Measurements from ENCODE around the gene ZNF407. TPM values are rescaled to one million over a fixed set of nuclear protein-coding genes. Genes with fewer than 3 reads are reported as not detected.

Gene ZNF407
- total RNA-seq, 6 experiments from 2014 or later = 4.3 to 8.0 (median 5.7) TPM

- Histone ChIP-seq H3K9me3 (no peaks in the 10 kb centered on the region), H3K27ac (no peak overlapping the region), H3K4me1 (peaks cover 0 to 3% (median 0%) of the 10 kb centered on the region in 4 donors), H3K36me3 (no peaks in the 10 kb centered on the region), H3K4me3 (no peak overlapping the region), H3K27me3 (no peaks in the 10 kb centered on the region)
- no peak for TF ChIP-seq CTCF (IDR thresholded peaks at IDR 0.05)
- TF ChIP-seq POLR2A (IDR thresholded peaks at IDR 0.05) = no peak
- DNase-seq = no peak
- 93% methylated on average over 1 of the region's 1 CpG for WGBS (ENCODE audit: insufficient coverage, low coverage, low lambda C conversion rate, missing lambda C conversion rate)
- no peak for ATAC-seq
- intact Hi-C loops (cut with DNase I) = no loop called here
Measured at GRCh38 chr18:74832999-74833398, 235.3 kb downstream of the ZNF407 start.

- peaks cover 0 to 3% (median 0%) of the 10 kb centered on the region in 4 donors for H3K4me1 ChIP-seq
- no peak overlapping the region for H3K27ac ChIP-seq
- intact Hi-C loops (cut with DNase I) = no loop called here
- WGBS (ENCODE audit: insufficient coverage, low coverage, low lambda C conversion rate, missing lambda C conversion rate) = 67% methylated on average over 7 of the region's 9 CpGs
- DNase-seq (no peak), ATAC-seq (peak; percentile 70 to 84 (median 72))
- H3K4me3 ChIP-seq = no peak overlapping the region
- TF ChIP-seq CTCF (IDR thresholded peaks at IDR 0.05) = no peak
- no peak for TF ChIP-seq POLR2A (IDR thresholded peaks at IDR 0.05)
- H3K36me3 ChIP-seq = no peaks in the 10 kb centered on the region
- H3K27me3 ChIP-seq = no peaks in the 10 kb centered on the region
- H3K9me3 ChIP-seq = no peaks in the 10 kb centered on the region
Measured at GRCh38 chr18:74834424-74835309, 237.0 kb downstream of the ZNF407 start.

- TF ChIP-seq POLR2A (IDR thresholded peaks at IDR 0.05) (no peak), CTCF (IDR thresholded peaks at IDR 0.05) (no peak)
- no peaks in the 10 kb centered on the region for H3K36me3 ChIP-seq
- WGBS (ENCODE audit: insufficient coverage, low coverage, low lambda C conversion rate, missing lambda C conversion rate) = 52% methylated on average over 4 of the region's 8 CpGs
- DNase-seq (peak in 1 of 3 donors; percentile 25), ATAC-seq (peak; percentile 61 to 68 (median 64))
- peaks cover 0 to 3% (median 0%) of the 10 kb centered on the region in 4 donors for H3K4me1 ChIP-seq
- H3K27ac ChIP-seq = no peak overlapping the region
- no peaks in the 10 kb centered on the region for H3K9me3 ChIP-seq
- intact Hi-C loops (cut with DNase I) = no loop called here
- H3K4me3 ChIP-seq = no peak overlapping the region
- no peaks in the 10 kb centered on the region for H3K27me3 ChIP-seq
Measured at GRCh38 chr18:74836296-74837139, 238.8 kb downstream of the ZNF407 start.

- Histone ChIP-seq H3K27me3 (no peaks in the 10 kb centered on the region), H3K36me3 (no peaks in the 10 kb centered on the region), H3K4me1 (no peaks in the 10 kb centered on the region), H3K4me3 (no peak overlapping the region), H3K27ac (no peak overlapping the region), H3K9me3 (no peaks in the 10 kb centered on the region)
- DNase-seq (peak in 1 of 3 donors; percentile 28), ATAC-seq (peak in 2 of 4 donors; percentile 25 to 94)
- WGBS (ENCODE audit: insufficient coverage, low coverage, low lambda C conversion rate, missing lambda C conversion rate) = 69% methylated on average over 7 of the region's 7 CpGs
- intact Hi-C loops (cut with DNase I) = no loop called here
- TF ChIP-seq CTCF (IDR thresholded peaks at IDR 0.05) (no peak), POLR2A (IDR thresholded peaks at IDR 0.05) (no peak)
Measured at GRCh38 chr18:74840492-74841167, 243.0 kb downstream of the ZNF407 start.
